ENCODE measurements around the gene C19orf67. TPM values are rescaled to one million over a fixed set of nuclear protein-coding genes. Genes with fewer than 3 reads are reported as not detected.
A peak's percentile ranks its signal among the peaks of the same experiment; 100 is the strongest.
"Not testable (repeated sequence)": the region's sequence is repeated elsewhere in the genome, so short reads cannot be mapped to it uniquely, and the experiment has no call there.

The C19orf67 gene
- total RNA-seq, 2 experiments from 2014 or later: not detected

DNA sequence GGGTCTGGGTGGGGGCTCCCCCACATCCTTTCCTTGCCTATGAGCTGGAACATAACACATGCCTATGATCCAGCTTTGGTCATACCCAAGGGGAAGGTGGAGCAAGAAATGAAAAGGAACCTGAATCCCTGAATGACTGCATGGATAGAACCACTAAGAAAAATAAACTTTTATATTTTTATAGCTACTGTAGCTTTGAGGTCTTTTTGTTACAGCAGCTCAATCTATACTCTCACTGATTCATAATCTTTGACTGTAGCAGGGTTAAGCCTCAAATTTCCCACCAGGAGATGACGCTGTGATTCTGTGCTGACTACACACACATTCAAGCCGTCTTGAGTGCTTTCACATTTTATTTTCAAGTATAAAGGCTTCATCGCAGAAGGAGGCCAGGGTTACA is 32.6 kb downstream of the C19orf67 start:
- peaks cover 37% of the 10 kb centered on the region for H3K36me3 Mint-ChIP-seq (ENCODE audit: low read depth)
- DNase-seq: no peak
- H3K4me3 Mint-ChIP-seq: no peak overlapping the region
- no peak overlapping the region for H3K27ac Mint-ChIP-seq
- TF ChIP-seq, protein P1, sequence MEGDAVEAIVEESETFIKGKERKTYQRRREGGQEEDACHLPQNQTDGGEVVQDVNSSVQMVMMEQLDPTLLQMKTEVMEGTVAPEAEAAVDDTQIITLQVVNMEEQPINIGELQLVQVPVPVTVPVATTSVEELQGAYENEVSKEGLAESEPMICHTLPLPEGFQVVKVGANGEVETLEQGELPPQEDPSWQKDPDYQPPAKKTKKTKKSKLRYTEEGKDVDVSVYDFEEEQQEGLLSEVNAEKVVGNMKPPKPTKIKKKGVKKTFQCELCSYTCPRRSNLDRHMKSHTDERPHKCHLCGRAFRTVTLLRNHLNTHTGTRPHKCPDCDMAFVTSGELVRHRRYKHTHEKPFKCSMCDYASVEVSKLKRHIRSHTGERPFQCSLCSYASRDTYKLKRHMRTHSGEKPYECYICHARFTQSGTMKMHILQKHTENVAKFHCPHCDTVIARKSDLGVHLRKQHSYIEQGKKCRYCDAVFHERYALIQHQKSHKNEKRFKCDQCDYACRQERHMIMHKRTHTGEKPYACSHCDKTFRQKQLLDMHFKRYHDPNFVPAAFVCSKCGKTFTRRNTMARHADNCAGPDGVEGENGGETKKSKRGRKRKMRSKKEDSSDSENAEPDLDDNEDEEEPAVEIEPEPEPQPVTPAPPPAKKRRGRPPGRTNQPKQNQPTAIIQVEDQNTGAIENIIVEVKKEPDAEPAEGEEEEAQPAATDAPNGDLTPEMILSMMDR (IDR thresholded peaks at IDR 0.05): no peak
- ChIA-PET CTCF (interaction anchor here (0.7 to 1.2 kb wide), 4 partner anchors 18 to 86 kb away, joined by 3 to 4 read pairs (median 3); partner anchors contain the start of genes ASF1B and IL27RA), POLR2A (interaction anchor here (0.6 to 1.4 kb wide), 3 partner anchors 18 to 76 kb away, joined by 3 to 7 read pairs (median 4); partner anchors contain the start of gene MISP3)
- H3K9me3 Mint-ChIP-seq: no peaks in the 10 kb centered on the region
- intact Hi-C loops (cut with micrococcal nuclease): no loop called here
- H3K27me3 Mint-ChIP-seq: peaks cover 8% of the 10 kb centered on the region
- H3K4me1 Mint-ChIP-seq (ENCODE audit: low read depth): peaks cover 13% of the 10 kb centered on the region
- ATAC-seq: no peak

DNA sequence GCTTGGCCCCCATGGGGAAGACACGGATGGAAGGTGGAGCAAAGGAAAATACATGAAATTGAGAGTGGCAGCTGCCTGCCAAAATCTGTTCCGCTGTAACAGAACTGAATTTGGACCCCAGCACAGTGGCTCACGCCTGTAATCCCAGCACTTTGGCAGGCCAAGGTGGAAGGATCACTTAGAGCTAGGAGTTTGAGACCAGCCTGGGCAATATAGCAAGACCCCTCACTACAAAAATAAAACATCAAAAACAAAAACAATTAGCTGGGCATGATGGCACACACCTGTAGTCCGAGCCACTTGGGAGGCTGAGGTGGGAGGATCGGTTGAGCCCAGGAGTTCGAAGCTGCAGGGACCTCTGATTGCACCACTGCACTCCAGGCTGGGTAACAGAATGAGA is 33.1 kb downstream of the C19orf67 start:
- TF ChIP-seq, protein P1 (IDR thresholded peaks at IDR 0.05): no peak
- Mint-ChIP-seq H3K9me3 (no peaks in the 10 kb centered on the region), H3K27ac (no peak overlapping the region), H3K36me3 (ENCODE audit: low read depth) (peaks cover 42% of the 10 kb centered on the region), H3K4me1 (ENCODE audit: low read depth) (peaks cover 8% of the 10 kb centered on the region), H3K4me3 (no peak overlapping the region), H3K27me3 (peaks cover 3% of the 10 kb centered on the region)
- ATAC-seq (no peak), DNase-seq (no peak)
- ChIA-PET CTCF (interaction anchor here (0.8 to 1.2 kb wide), 3 partner anchors 19 to 86 kb away, joined by 3 to 4 read pairs (median 3); partner anchors contain the start of gene ASF1B), POLR2A (interaction anchor here (0.6 to 1.4 kb wide), 5 partner anchors 16 to 131 kb away, joined by 3 to 7 read pairs (median 3); partner anchors contain the start of gene MISP3)
- intact Hi-C loops (cut with micrococcal nuclease): no loop called here

DNA sequence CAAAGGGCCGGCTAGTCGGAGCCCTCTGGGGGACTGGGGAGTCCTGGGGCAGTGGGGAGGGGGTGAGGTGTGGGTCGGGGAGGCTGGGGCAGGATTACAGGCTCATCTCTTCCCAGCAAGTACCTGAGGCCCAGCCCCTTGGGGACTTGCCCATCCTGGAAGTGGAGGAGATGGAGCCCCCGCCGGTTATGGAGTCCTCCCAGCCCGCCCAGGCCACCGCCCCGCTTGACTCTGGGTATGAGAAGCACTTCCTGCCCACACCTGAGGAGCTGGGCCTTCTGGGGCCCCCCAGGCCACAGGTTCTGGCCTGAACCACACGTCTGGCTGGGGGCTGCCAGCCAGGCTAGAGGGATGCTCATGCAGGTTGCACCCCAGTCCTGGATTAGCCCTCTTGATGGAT is 33.6 kb downstream of the C19orf67 start:
- H3K36me3 Mint-ChIP-seq (ENCODE audit: low read depth): peaks cover 46% of the 10 kb centered on the region
- H3K9me3 Mint-ChIP-seq: no peaks in the 10 kb centered on the region
- H3K4me3 Mint-ChIP-seq: no peak overlapping the region
- intact Hi-C loops (cut with micrococcal nuclease): no loop called here
- H3K27ac Mint-ChIP-seq: peak overlapping the region; percentile 20
- CTCF ChIA-PET: interaction anchor here (1.0 to 6.6 kb wide), 3 partner anchors 7 to 85 kb away, joined by 3 to 69 read pairs (median 4); partner anchors contain the start of genes ASF1B and PALM3
- H3K4me1 Mint-ChIP-seq (ENCODE audit: low read depth): peaks cover 7% of the 10 kb centered on the region
- DNase-seq (no peak), ATAC-seq (no peak)
- H3K27me3 Mint-ChIP-seq: peaks cover 3% of the 10 kb centered on the region
- TF ChIP-seq, protein P1 (IDR thresholded peaks at IDR 0.05): no peak
- POLR2A ChIA-PET: interaction anchor here (0.6 to 1.4 kb wide), 4 partner anchors 16 to 131 kb away, joined by 3 to 7 read pairs (median 3); partner anchors contain the start of gene MISP3

DNA sequence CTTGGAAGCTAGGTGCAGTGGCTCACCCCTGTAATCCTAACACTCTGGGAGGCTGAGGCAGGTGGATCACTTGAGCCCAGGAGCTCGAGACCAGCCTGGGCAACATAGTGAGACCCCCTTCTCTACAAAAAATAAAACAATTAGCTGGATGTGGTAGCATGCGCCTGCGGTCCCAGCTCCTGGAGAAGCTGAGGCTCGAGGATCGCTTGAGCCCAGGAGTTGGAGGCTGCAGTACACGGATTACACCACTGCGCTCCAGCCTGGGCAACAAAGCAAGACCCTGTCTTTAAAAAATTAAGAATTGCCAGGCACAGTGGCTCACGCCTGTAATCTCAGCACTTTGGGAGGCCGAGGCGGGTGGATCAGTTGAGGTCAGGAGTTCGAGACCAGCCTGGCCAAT is 34.6 kb downstream of the C19orf67 start:
- ATAC-seq; H3K4me3 Mint-ChIP-seq; DNase-seq; H3K9me3 Mint-ChIP-seq; intact Hi-C loops (cut with micrococcal nuclease); H3K27me3 Mint-ChIP-seq; H3K27ac Mint-ChIP-seq: not testable (repeated sequence)
- POLR2A ChIA-PET: interaction anchor here (1.0 kb wide), 1 partner anchor 19 kb away, joined by 3 read pairs; the partner anchor contains the start of gene IL27RA
- H3K36me3 Mint-ChIP-seq (ENCODE audit: low read depth): peaks cover 55% of the 10 kb centered on the region
- peaks cover 11% of the 10 kb centered on the region for H3K4me1 Mint-ChIP-seq (ENCODE audit: low read depth)
- CTCF ChIA-PET: interaction anchor here (0.9 to 6.6 kb wide), 4 partner anchors 8 to 171 kb away, joined by 3 to 69 read pairs (median 4); partner anchors contain the start of genes IL27RA and PALM3

DNA sequence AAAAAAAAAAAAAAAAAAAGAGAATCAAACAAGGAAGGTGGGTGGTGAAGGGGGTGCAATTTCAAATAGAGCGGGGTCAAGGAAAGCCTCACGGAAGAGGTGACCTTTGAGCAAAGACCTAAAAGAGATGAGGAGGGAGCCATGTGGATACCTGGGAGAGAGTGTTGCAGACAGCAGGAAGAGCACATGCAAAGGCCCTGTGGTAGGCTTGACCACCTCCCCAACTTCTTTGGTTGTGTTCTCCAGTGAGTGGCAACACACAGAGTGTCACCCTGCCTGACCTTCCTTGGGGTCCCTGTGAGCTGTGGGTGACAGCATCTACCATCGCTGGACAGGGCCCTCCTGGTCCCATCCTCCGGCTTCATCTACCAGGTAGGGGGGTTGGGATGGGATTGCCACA is 35.1 kb downstream of the C19orf67 start:
- Mint-ChIP-seq H3K27me3 (no peaks in the 10 kb centered on the region), H3K9me3 (no peaks in the 10 kb centered on the region), H3K36me3 (ENCODE audit: low read depth) (peaks cover 60% of the 10 kb centered on the region), H3K4me1 (ENCODE audit: low read depth) (peaks cover 13% of the 10 kb centered on the region), H3K27ac (no peak overlapping the region), H3K4me3 (no peak overlapping the region)
- DNase-seq (no peak), ATAC-seq (no peak)
- ChIA-PET POLR2A (no interaction called here), CTCF (interaction anchor here (0.9 to 6.6 kb wide), 5 partner anchors 9 to 171 kb away, joined by 3 to 69 read pairs (median 3); partner anchors contain the start of genes IL27RA and PALM3)
- intact Hi-C loops (cut with micrococcal nuclease): no loop called here
- TF ChIP-seq, protein P1 (IDR thresholded peaks at IDR 0.05): no peak
